GM19455 (cell line): ENCODE data around the gene TNNI2.
A peak's percentile ranks its signal among the peaks of the same experiment; 100 is the strongest.

Experiments
- ATAC-seq: cut with Tn5 transposase; IDR thresholded peaks from one replicate; pipeline ENCODE4 v1.9.1; 2021; ENCODE audit not compliant: unreplicated experiment

Gene TNNI2

DNA sequence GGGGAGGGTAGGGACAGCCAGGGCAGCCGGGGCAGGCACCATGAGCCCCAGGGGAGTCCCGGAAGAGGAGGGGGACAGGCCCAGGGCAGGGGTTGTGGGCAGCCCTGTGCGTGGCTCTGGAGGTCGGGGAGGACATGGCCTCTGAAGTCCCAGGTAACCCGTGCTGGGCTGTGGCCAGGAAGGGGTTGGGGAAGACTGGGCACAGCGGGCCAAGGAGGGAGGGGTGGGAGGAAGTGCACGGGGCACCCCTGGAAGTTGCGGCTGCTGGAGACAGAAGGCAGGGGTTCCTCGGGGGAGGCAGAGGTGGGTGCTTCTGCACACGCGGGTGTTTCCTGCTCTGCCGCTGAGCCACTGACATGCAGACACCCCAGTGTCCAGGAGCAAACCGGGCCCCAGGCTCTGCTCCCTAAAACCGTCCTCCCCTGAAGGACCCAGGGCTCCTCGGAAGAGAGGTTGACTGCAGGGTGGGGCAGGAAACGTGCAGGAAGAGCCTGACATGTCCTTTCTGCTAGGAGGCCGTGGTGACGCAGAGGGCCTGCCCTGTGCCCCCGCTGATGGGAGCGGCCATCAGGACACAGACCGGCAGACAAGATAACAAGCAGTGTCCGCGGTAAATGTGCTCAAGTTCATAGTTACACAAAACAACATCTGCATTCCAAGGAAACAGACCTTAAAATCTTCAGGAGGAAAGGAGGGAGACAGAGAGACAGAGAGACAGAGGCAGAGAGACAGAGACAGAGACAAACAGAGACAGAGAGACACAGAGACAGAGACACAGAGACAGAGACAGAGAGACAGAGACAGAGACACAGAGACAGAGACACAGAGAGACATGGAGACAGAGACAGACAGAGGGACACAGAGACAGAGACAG is 5.7 kb downstream of the TNNI2 start:
- no peak for ATAC-seq

- no peak for ATAC-seq
Measured at GRCh38 chr11:1845095-1845429, 6.3 kb downstream of the TNNI2 start.

GRCh38 chr11:1845561-1846452 is 7.0 kb downstream of the TNNI2 start:
- no peak for ATAC-seq

GRCh38 chr11:1846453-1846932 is 7.7 kb downstream of the TNNI2 start:
- no peak for ATAC-seq

DNA sequence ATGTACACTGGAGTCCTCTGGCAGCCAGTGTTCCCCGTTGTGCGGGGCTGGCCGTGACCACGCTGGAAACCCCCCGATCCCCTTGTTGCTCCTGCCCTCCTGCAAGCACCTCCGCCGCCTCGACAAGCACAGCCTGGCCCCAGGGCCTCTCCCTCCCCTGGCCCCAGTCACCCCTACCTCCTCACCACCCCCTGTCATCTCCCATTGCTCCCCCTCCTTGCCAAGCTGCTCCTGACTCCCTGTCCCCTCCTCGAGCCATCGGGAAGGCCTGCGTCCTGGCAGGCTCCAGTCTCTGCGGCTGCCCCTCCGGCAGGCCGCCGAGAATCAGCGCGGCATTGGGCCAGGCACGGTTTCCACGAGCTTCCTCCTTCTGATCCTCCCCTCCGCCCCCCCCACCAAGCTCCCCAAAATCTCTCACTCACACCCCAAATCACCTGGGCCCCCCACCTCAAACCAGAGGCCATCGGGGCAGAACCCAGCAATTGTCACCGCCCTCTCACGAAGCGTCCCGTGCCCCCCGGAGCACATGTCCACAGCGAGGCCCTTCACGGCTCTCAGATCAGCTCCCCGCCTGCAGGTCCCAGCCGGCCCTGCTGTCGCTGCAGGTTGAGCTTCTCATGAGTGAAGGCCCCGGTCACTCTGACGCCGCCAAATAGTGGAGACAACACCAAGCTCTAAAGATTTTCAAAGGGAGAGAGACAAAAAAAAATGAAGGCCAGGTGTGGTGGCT is 8.4 kb downstream of the TNNI2 start:
- ATAC-seq, result no peak

DNA sequence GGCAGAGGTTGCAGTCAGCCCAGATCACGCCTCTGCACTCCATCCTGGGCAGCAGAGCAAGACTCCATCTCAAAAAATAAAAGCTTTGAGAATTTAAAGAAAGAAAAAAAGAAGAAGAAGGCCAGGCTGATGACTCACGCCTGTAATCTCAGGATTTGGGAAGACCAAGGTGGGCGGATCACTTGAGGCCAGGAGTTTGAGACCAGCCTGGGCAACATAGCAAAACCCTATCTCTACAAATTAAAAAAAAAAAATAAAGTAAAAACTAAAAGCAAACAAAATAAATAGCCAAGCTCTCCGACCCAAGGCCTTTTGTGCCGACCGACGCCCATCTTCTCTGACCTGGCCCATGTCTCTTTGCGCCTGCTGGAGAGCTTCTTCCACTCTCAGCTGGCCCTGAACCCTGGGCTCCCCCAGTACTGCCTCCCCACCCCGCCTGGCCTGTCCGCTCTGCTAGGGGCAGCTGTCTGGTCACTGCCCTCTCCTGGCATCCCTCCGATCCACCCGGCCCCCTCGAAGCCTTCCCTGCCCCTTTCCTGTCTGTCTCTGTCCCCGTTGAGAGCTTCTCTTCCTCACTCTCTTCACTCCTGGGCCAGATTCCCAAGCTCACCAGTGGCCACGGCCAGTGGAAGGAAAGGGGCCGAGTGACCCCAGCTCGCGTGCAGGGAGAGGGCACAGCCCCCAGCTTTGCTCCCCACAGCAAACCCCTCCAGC is 9.3 kb downstream of the TNNI2 start:
- ATAC-seq, result no peak

GRCh38 chr11:1848640-1849430 is 10.1 kb downstream of the TNNI2 start:
- ATAC-seq, result no peak

DNA sequence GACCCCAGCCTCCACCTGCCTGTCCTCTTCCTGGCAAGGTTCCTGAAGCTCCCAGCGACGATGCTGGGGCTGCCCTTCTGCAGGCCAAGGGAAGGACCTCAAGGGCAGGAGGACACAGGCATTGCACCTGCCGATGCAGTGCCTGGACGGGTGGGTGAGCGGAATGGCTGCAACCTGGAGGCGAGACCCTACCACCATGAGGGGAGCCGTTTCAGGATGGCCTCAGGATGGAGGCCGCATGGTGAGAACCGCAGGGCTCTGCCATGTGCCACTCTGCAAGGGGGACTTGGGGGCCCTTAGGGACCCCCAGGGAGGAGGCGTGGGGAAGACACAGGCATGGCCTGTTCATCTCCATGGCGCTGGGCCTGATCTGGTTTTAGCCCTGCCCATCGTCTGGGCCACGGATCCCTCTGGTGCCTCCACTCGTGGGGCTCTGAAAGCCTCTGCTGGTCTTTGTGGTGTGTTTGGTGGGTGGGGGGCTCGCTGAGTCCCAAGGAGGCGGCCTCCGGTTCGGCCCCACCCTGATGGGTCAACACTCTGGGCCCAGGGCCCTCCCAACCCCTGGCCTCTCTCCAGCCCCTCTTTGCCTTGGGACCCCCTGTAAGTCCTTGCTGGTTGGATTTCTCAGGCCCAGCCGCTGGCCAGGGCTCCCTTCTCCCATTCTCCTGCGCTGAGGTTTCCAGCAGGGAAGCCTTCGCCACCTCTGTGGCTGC is 12.8 kb downstream of the TNNI2 start:
- no peak for ATAC-seq

DNA sequence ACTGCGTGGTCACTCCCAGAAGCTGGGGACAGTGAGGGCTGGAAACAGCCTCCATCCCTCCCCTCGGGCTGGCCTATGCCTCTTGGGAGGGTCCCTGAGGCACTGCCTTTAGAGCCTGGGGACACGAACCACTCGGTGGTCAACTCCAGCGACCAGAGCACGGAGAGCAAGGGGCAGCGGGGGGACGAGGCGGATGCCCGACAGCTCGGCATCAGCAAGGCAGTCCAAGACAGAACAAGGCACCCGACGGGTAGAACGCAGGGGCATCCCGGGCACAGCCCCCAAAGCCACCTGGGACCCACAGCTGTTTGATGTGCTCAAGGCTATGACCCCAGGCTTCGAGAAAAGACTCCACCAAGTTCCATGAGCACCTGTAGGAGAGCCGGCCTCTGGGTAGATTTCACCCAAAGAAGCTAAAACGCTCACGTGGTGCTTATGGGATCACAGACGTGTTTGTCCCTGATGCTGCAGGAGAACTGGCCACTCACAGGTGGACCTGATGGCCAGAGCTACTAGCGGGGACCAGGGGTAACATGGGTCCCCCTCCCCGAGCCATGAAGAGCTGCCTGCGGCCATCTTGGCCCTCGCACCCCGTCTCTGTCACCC is 13.6 kb downstream of the TNNI2 start:
- no peak for ATAC-seq

- ATAC-seq, result no peak
Measured at GRCh38 chr11:1852877-1853276, 14.1 kb downstream of the TNNI2 start, which contains the start of gene LSP1. TSS of gene LSP1 (plus strand) at chr11:1853084. CDS start at chr11:1853145, 61 bp downstream.

GRCh38 chr11:1853376-1854131 is 14.8 kb downstream of the TNNI2 start:
- no peak for ATAC-seq

GRCh38 chr11:1854132-1854948 is 15.6 kb downstream of the TNNI2 start:
- ATAC-seq, result peak; percentile 26

GRCh38 chr11:1854949-1855885 is 16.4 kb downstream of the TNNI2 start:
- peak; percentile 39 for ATAC-seq

DNA sequence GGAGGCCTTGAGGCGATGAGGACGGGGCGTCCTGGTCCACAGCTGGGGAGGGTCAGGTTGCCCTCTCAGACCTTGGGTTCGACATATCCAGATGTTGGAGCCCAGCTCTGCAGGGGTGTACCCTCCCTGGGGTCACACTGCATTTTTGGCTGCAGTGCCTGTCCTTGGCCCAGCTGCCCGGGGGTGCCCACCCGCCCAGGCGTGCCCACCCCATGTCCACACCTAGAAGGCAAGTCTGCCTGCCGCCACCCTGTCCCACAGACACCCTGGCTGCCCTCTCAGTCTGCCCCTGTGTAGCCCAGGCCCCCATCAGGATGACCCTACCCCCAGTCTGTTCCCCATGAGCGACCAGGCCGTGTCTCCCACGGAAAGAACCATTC is 17.1 kb downstream of the TNNI2 start:
- ATAC-seq, result no peak

- no peak for ATAC-seq
Measured at GRCh38 chr11:1856306-1857005, 17.7 kb downstream of the TNNI2 start.
